Measurements from ENCODE around the gene ITFG2. TPM values are rescaled to one million over a fixed set of nuclear protein-coding genes. Genes with fewer than 3 reads are reported as not detected.

The ITFG2 gene
- total RNA-seq, 1 donor from 2014 or later, result 12.2 TPM

- no peak for DNase-seq
- no peak for ATAC-seq (ENCODE audit: poor library complexity)
- intact Hi-C loops (cut with DNase I), result no loop called here
Observed at GRCh38 chr12:2824541-2824940, 12.1 kb downstream of the ITFG2 start.

DNA sequence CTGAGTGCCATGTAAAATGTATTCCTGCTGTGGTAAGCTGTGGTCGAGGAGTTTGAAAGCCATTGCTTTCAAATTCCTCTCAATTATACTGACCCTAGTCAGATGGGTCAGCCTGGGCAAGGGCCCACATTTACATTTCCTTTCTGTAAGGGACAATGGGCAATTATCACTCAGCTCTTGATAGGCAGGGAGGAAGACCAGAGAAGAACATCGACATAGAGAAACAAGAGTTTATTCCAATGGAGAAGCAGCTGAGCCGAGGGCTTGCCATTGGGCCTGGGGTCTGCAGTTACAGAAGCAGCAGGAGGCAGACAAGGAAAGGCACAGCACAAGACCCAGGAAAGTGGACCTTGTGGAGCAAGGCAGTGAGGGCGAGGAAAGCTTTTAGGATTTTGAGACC lies 12.7 kb downstream of the ITFG2 start:
- DNase-seq, result no peak
- intact Hi-C loops (cut with DNase I), result no loop called here
- no peak for ATAC-seq (ENCODE audit: poor library complexity)

DNA sequence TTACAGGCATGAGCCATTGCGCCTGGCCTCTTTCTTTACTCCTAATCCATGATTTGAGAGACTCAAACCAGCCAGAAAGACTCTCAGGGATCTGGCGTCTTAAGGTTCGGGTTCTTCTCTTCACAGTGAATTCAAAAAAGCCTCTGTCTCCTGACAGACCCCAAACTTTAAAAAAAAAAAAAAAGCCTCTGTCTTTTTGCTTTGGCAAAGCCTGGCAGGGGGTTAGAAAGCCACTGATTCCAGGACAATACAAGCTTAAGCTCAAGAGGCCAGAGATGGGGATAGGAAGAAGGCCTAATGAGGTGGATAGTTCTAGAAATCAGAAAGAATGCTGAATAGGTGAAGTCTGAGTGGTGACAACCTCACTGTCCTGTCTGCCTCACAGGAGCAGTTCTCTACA lies 13.6 kb downstream of the ITFG2 start:
- ATAC-seq (ENCODE audit: poor library complexity), result no peak
- intact Hi-C loops (cut with DNase I), result no loop called here

GRCh38 chr12:2826721-2827515 lies 14.4 kb downstream of the ITFG2 start:
- ATAC-seq (ENCODE audit: poor library complexity) (no peak), DNase-seq (no peak)
- intact Hi-C loops (cut with DNase I), result no loop called here

More for the DNA sequence above, 13.6 kb downstream of the ITFG2 start:
- DNase-seq, result no peak

DNA sequence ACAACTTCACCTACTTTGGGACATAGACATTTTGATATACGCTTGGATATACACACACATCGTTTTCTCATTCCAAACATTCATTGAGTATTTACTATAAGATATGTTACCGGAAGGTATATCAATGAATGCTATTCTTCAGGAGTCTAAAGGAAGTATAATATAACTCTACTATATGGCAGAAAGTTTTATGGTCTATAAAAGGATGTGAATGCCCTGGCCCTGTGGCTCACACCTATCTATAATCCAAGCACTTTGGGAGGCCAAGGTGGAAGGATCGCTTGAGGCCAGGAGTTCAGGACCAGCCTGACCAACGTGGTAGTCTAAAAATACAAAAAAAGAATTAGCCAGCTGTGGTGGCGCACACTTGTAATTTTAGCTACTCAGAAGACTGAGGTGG lies 16.8 kb downstream of the ITFG2 start:
- intact Hi-C loops (cut with DNase I), result no loop called here
- no peak for DNase-seq
- ATAC-seq (ENCODE audit: poor library complexity), result no peak

- ATAC-seq (ENCODE audit: poor library complexity), result no peak
- intact Hi-C loops (cut with DNase I), result no loop called here
Observed at GRCh38 chr12:2832550-2833127, 20.2 kb downstream of the ITFG2 start.

DNA sequence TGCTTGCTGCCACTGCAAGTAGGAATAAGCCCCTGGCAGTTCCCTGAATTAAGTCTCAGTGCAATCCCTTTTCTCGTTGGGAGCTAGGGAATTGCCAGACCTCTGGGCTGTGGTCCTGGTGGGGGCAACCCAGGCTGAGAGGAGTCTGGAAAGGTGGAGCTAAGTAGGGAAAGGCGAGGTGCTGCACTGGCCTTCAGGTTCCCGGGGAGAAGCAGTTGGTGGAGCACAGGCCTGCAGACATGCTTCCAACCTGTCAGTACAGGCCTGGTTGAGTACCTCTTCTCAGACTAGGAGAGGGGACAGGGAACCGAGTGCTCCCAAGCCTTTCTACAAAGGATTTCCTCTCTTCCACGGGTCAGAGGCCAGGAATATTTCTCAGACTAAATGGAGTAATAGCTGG lies 20.9 kb downstream of the ITFG2 start:
- DNase-seq, result no peak
- intact Hi-C loops (cut with DNase I), result no loop called here
- ATAC-seq (ENCODE audit: poor library complexity), result no peak

More at GRCh38 chr12:2832550-2833127, 20.2 kb downstream of the ITFG2 start:
- DNase-seq, result no peak

- ATAC-seq (ENCODE audit: poor library complexity), result peak; percentile 46
- no peak for DNase-seq
- intact Hi-C loops (cut with DNase I), result no loop called here
Observed at GRCh38 chr12:2833810-2834209, 21.3 kb downstream of the ITFG2 start.

DNA sequence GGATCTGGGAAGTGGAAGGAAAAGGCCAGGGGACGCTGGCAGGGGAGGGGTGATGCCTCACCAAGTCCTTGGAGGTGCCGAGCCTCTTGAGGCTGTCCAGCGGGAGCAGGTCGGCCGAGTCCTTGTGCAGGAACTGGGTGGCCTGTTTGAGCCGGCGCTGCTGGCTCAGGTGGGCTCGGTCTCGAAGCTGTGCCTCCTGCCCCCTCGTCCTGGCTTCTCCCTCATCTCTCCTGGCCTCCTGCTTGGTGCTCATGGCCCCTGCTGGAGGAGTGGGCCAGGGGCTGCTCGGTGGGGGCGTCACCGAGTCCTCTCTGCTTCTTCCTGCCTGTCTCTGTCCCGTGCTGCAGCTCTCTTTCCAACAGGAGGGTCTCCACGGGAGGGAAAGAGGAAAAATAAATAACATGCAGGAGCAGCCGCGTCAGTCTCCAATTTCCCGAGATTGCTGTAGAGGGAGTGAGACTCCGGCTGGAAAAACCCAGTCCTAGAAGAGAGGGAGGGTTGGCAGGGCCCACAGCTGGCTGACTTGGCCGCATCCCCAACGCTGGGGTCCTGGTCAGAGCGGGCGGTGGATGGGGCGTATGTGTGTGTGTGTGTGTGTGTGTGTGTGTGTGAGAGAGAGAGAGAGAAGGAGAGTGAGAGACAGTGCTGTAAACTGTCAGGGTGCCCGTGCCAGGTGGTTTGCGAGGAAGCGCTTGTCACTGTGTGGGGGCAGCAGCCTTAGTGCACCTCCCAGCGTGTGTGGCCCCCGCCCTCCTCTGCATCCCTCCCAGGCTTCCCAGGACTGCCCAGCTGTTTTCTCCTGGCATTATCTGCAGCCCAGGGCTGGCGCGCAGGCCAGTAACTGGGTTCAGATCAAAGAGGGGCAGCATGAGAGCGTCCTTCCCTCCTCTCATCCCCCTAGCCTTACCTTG lies 22.4 kb downstream of the ITFG2 start, which contains the start of gene NRIP2:
NRIP2 (minus strand) TSS at position 455 of the 911 bp plus-strand sequence; CDS start at position 403, 52 bp downstream.
- peak; percentile 56 for DNase-seq
- intact Hi-C loops (cut with DNase I), result no loop called here
- ATAC-seq (ENCODE audit: poor library complexity), result peak; percentile 53

GRCh38 chr12:2835691-2836403 lies 23.4 kb downstream of the ITFG2 start:
- ATAC-seq (ENCODE audit: poor library complexity) (no peak), DNase-seq (no peak)
- intact Hi-C loops (cut with DNase I), result no loop called here

GRCh38 chr12:2836574-2836973 lies 24.1 kb downstream of the ITFG2 start:
- ATAC-seq (ENCODE audit: poor library complexity) (no peak), DNase-seq (no peak)
- intact Hi-C loops (cut with DNase I), result no loop called here

- no peak for DNase-seq
- intact Hi-C loops (cut with DNase I), result no loop called here
- ATAC-seq (ENCODE audit: poor library complexity), result no peak
Observed at GRCh38 chr12:2841056-2841650, 28.7 kb downstream of the ITFG2 start.

DNA sequence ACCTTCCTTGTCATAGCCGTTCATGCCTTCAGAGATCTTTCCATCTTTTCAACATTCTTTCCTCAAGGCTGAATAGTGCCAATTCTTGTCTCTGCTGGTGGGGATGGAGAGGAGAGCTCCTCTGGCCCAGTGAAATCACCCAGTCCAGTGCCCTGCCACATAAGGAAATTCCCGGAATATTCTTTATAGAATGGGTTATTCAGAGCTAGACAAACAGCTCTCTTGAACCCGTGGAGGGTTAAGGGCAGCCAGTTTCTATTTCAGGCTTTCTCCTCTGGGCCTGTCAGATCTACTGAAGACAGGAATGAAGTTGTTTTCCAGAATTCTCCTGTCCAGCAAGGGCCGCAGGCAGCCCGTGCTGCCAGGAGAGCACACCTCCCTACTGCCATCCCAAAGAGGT lies 30.5 kb downstream of the ITFG2 start:
- ATAC-seq (ENCODE audit: poor library complexity) (no peak), DNase-seq (no peak)
- intact Hi-C loops (cut with DNase I), result no loop called here

GRCh38 chr12:2844786-2845185 lies 32.3 kb downstream of the ITFG2 start:
- DNase-seq, result no peak
- intact Hi-C loops (cut with DNase I), result no loop called here
- ATAC-seq (ENCODE audit: poor library complexity), result no peak

- intact Hi-C loops (cut with DNase I), result no loop called here
- no peak for DNase-seq
Observed at GRCh38 chr12:2845280-2845679, 32.8 kb downstream of the ITFG2 start.

GRCh38 chr12:2851931-2852330 lies 39.5 kb downstream of the ITFG2 start:
- DNase-seq (no peak), ATAC-seq (ENCODE audit: poor library complexity) (no peak)
- intact Hi-C loops (cut with DNase I), result loop anchor here (5.0 kb wide), 1 partner anchor 180 kb away; no protein-coding TSS in a partner anchor

More at GRCh38 chr12:2845280-2845679, 32.8 kb downstream of the ITFG2 start:
- peak; percentile 36 for ATAC-seq (ENCODE audit: poor library complexity)

- ATAC-seq (ENCODE audit: poor library complexity) (peak; percentile 92), DNase-seq (peak; percentile 90)
- intact Hi-C loops (cut with DNase I), result loop anchor here (5.0 kb wide), 1 partner anchor 179 kb away; no protein-coding TSS in a partner anchor
Observed at GRCh38 chr12:2853626-2854025, 41.2 kb downstream of the ITFG2 start.

Measured in Right ventricle myocardium superior (tissue), 1 donor.